ENCODE measurements around the gene LY6G5B. TPM values are rescaled to one million over a fixed set of nuclear protein-coding genes. Genes with fewer than 3 reads are reported as not detected.

Gene LY6G5B
- total RNA-seq, 1 donor from 2014 or later, result 22.0 TPM

DNA sequence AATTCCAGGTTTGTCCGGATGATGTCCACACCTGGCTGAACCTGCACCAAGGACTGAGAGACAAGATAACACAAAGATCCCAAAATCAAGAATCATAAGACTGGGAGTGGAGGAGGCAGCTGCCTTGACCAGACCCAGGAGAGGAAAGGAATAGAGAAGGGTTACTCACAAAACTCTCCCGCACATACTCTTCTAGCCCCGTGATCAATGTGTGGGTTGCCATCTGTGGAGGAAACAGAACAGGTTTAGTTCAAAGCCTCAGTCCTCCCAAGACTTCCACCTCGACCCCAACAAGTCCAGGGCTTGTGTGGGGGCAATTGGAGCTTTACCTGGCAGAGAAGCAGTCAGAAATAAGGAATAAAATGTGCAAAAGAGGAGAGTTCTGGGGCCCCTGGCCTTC lies 28.4 kb upstream of the LY6G5B start:
- TF ChIP-seq, protein P1, sequence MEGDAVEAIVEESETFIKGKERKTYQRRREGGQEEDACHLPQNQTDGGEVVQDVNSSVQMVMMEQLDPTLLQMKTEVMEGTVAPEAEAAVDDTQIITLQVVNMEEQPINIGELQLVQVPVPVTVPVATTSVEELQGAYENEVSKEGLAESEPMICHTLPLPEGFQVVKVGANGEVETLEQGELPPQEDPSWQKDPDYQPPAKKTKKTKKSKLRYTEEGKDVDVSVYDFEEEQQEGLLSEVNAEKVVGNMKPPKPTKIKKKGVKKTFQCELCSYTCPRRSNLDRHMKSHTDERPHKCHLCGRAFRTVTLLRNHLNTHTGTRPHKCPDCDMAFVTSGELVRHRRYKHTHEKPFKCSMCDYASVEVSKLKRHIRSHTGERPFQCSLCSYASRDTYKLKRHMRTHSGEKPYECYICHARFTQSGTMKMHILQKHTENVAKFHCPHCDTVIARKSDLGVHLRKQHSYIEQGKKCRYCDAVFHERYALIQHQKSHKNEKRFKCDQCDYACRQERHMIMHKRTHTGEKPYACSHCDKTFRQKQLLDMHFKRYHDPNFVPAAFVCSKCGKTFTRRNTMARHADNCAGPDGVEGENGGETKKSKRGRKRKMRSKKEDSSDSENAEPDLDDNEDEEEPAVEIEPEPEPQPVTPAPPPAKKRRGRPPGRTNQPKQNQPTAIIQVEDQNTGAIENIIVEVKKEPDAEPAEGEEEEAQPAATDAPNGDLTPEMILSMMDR (conservative IDR thresholded peaks at IDR 0.05), result no peak
- Mint-ChIP-seq H3K27me3 (no peaks in the 10 kb centered on the region), H3K27ac (no peak overlapping the region), H3K4me1 (ENCODE audit: unreplicated experiment) (no peaks in the 10 kb centered on the region), H3K4me3 (no peak overlapping the region), H3K36me3 (peaks cover 28% of the 10 kb centered on the region), H3K9me3 (no peaks in the 10 kb centered on the region)
- no peak for DNase-seq (ENCODE audit: extremely low spot score, unreplicated experiment)

DNA sequence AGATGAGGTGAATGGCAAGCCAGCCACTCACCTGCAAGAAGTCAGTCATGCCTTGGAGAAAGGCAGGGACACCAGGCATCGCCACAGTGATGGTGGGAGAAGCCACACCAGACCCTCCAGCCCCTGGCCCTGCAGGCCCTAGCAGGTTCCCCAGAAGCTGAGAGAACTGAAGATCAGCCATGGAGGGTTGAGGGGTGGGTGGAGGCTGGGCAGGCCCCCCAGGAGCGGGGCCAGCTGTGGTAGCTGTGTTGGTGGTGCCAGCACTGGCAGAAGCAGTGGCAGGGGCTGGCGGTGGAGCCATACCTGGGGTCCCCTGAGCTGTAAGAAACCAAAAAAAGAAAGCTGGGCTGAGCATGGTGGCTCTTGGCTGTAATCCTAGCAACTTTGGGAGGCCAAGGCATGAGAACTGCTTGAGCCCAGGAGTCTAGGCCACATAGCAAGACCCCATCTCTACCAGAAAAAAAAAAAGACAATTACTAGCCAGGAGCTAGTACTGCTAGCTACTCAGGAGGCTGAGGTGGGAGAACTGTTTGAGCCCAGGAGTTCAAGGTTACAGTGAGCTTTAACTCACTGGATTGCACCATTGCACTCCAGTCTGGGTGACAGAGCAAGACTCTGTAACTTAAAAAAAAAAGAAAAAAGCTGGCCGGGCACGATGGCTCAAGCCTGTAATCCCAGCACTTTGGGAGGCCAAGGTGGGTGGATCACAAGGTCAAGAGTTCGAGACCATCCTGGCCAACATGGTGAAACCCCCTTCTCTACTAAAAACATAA lies 26.8 kb upstream of the LY6G5B start:
- Mint-ChIP-seq H3K4me1 (ENCODE audit: unreplicated experiment) (no peaks in the 10 kb centered on the region), H3K27ac (no peak overlapping the region), H3K9me3 (no peaks in the 10 kb centered on the region), H3K36me3 (peaks cover 26% of the 10 kb centered on the region), H3K27me3 (no peaks in the 10 kb centered on the region), H3K4me3 (no peak overlapping the region)
- DNase-seq (ENCODE audit: extremely low spot score, unreplicated experiment), result no peak
- TF ChIP-seq, protein P1 (conservative IDR thresholded peaks at IDR 0.05), result no peak

DNA sequence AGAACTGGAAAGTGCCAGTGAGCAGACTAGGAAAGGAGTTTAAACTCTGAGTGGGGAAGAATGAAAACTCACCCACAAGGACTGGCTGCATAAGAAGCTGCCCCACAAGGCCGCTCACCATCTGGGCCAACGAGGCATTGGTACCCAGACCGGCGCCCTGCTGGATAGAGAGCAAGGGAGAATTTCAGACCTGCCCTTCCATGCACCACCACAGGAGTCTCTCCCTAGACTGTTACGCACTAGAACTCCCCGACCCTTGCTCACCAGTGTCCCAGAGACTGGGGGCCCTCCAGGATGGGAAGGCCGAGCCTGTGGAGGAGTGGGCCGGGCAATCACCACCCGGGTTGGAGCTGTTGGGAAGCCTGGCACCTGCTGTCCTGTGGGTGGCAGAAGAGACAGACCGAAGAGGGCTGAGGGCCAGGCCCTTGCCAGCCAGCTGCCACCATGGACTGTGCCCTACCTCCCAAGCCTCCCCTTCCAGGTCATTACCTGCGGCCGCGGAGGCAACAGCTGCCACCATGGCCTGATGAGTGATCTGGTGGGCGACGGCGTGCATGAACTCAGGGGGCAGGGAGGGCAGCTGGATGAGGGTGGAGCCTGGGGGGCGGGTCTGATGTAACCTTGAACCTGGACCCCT lies 25.8 kb upstream of the LY6G5B start:
- Mint-ChIP-seq H3K27ac (no peak overlapping the region), H3K9me3 (no peaks in the 10 kb centered on the region), H3K4me1 (ENCODE audit: unreplicated experiment) (no peaks in the 10 kb centered on the region), H3K4me3 (no peak overlapping the region), H3K27me3 (no peaks in the 10 kb centered on the region), H3K36me3 (peaks cover 28% of the 10 kb centered on the region)
- DNase-seq (ENCODE audit: extremely low spot score, unreplicated experiment), result no peak
- TF ChIP-seq, protein P1 (conservative IDR thresholded peaks at IDR 0.05), result no peak

DNA sequence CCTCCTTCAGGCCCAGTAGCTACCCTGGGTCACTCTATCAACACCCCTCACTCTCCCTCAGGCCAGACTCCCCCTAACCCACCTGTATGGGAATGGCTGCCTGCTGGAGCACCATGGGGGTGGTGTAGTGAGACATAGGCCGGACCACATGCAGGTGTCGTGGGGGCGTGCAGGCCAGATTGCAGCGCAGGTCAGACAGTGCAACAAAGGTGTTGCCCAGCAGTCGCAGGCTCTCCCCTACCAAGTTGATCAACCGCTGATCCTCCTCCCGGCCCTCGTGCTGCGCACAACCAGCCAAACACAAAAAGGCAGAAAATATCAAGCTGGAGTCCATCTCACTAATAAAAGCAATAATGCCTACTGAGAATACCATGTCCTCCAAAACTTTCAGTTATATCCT lies 24.5 kb upstream of the LY6G5B start:
- Mint-ChIP-seq H3K36me3 (peaks cover 27% of the 10 kb centered on the region), H3K4me1 (ENCODE audit: unreplicated experiment) (no peaks in the 10 kb centered on the region), H3K9me3 (no peaks in the 10 kb centered on the region), H3K27me3 (no peaks in the 10 kb centered on the region), H3K4me3 (no peak overlapping the region), H3K27ac (no peak overlapping the region)
- DNase-seq (ENCODE audit: extremely low spot score, unreplicated experiment), result no peak
- TF ChIP-seq, protein P1 (conservative IDR thresholded peaks at IDR 0.05), result no peak

DNA sequence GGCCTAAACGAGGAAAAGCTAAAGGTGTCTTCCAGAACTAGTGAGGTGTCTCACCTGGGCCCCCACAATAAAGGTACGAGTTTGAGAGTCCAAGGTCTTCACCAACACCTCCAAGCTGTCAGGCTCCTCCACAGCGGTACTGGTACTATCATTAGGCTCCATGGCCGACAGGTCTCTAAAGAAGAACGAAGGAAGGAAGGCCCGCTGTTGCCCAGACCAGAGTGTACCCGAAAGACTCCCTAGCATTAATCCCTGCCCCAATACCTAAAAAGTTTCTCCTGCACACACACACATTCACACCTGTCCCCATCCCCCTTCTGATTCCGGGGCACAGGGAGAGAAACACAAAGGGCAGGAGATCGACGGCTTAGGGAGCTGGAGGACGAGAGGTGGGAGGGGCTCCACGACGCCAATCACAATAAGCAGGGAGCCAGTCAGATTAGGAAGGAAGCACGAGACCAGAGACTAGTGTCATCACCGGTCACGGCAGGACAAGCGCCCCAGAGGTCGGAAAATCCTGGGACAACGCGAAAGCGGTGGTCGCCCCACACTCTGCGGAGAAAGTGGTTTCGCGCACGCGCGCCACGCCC lies 18.1 kb upstream of the LY6G5B start:
- TF ChIP-seq, protein P1 (conservative IDR thresholded peaks at IDR 0.05), result no peak
- Mint-ChIP-seq H3K27ac (peak overlapping the region; percentile 99), H3K4me1 (ENCODE audit: unreplicated experiment) (peaks cover 25% of the 10 kb centered on the region), H3K36me3 (peaks cover 30% of the 10 kb centered on the region), H3K9me3 (no peaks in the 10 kb centered on the region), H3K4me3 (peak overlapping the region; percentile 96), H3K27me3 (no peaks in the 10 kb centered on the region)
- DNase-seq (ENCODE audit: extremely low spot score, unreplicated experiment), result no peak

Measured in type B pancreatic cell (in vitro differentiated cells).